Right atrium auricular region (tissue), 2 donors: ENCODE measurements around the gene OSBPL5. TPM values are rescaled to one million over a fixed set of nuclear protein-coding genes. Genes with fewer than 3 reads are reported as not detected.
"Not testable (repeated sequence)": the region's sequence is repeated elsewhere in the genome, so short reads cannot be mapped to it uniquely, and the experiment has no call there.

Experiments
- DNase-seq: peaks from one replicate; pipeline ENCODE4 v3.0.0-alpha.2; 2019; ENCODE audit warnings: low spot score
- H3K27ac ChIP-seq, 2 donors: fragments of 200-600 bp; sonication (generic); 1 replicate in 1 of 2; 2 replicates in 1 of 2; pipeline ENCODE4 v1.5.1; 2016 to 2019
- H3K27me3 ChIP-seq, 2 donors: fragments of 200-600 bp; sonication (generic); one replicate each; pipeline versions ENCODE4 v1.5.1 to v1.6.0; 2017 to 2019
- H3K36me3 ChIP-seq: fragments of 200-600 bp; sonication (generic); one replicate; pipeline ENCODE4 v1.5.1; 2016
- H3K4me1 ChIP-seq, 2 donors: fragments of 200-600 bp; sonication (generic); one replicate each; pipeline versions ENCODE4 v1.5.1 to v1.6.0; 2017 to 2019
- H3K4me3 ChIP-seq, 2 donors: fragments of 200-600 bp; sonication (generic); 1 replicate in 1 of 2; 2 replicates in 1 of 2; pipeline ENCODE4 v1.5.1; 2017 to 2019; ENCODE audit warnings: mild to moderate bottlenecking in 1 of 2, moderate library complexity in 1 of 2
- H3K9me3 ChIP-seq, 2 donors: fragments of 200-600 bp; sonication (generic); one replicate each; pipeline ENCODE4 v1.5.1; 2019
- total RNA-seq, 2 donors: library from RNA; depleted of rRNA; stranded (reverse); fragments of >200 nt; gene quantifications; one replicate each; pipeline ENCODE4 v1.1.0, GENCODE V29; 2016
- TF ChIP-seq, protein P1 (sequence below), 2 donors: fragments of 200-600 bp; sonication (generic); IDR thresholded peaks; one replicate each; pipeline ENCODE4 v1.5.1; 2019; ENCODE audit warnings: antibody characterized with exemption in 2 of 2

Gene OSBPL5
- total RNA-seq, 2 donors from 2014 or later = 11.1 to 17.8 TPM

DNA sequence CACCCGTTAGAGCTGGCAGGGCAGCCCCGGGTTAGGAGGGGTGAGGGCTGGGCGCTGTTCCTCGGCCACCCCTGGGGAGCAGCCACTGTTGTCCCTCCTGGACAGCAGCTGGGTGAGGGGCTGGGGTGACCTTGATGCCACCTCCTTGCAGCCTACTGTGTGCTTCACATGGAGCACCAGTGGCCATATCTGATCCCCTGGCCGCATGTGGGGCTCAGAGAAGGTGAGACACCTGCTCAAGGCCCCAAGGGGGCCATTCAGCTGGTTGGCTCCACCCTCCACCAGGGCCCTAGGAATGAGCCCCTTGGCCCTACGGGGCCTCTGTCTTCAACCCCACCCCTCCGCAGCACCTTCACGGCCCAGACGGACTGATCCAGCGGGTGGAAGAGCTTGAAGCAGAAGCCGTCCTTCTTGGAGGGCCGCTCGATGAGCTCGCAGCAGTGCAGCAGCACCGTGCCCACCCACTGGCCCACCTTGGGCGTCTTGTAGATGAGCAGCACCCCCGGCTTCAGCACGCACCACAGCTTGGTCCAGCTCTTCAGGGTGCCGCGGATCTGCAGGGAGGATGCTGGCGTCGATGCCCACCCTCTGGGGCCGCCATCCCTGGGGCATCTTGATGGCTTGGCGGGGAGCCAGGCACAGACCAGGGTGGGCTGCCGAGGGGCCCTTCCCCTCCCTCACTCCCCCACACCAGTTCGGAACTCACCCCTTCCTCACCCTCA lies 44.9 kb downstream of the OSBPL5 start:
- H3K36me3 ChIP-seq = peaks cover 22% of the 10 kb centered on the region

GRCh38 chr11:3119141-3119821 lies 45.8 kb downstream of the OSBPL5 start:
- TF ChIP-seq, protein P1, sequence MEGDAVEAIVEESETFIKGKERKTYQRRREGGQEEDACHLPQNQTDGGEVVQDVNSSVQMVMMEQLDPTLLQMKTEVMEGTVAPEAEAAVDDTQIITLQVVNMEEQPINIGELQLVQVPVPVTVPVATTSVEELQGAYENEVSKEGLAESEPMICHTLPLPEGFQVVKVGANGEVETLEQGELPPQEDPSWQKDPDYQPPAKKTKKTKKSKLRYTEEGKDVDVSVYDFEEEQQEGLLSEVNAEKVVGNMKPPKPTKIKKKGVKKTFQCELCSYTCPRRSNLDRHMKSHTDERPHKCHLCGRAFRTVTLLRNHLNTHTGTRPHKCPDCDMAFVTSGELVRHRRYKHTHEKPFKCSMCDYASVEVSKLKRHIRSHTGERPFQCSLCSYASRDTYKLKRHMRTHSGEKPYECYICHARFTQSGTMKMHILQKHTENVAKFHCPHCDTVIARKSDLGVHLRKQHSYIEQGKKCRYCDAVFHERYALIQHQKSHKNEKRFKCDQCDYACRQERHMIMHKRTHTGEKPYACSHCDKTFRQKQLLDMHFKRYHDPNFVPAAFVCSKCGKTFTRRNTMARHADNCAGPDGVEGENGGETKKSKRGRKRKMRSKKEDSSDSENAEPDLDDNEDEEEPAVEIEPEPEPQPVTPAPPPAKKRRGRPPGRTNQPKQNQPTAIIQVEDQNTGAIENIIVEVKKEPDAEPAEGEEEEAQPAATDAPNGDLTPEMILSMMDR (IDR thresholded peaks at IDR 0.05) = no peak
- Histone ChIP-seq H3K4me1 (peaks cover 0 to 18% of the 10 kb centered on the region in 2 donors), H3K4me3 (no peak overlapping the region), H3K9me3 (peaks cover 0 to under 1% of the 10 kb centered on the region in 2 donors), H3K27ac (no peak overlapping the region), H3K27me3 (no peaks in the 10 kb centered on the region), H3K36me3 (peaks cover 22% of the 10 kb centered on the region)
- no peak for DNase-seq

More for the DNA sequence above, 44.9 kb downstream of the OSBPL5 start:
- DNase-seq = no peak
- H3K9me3 ChIP-seq = no peaks in the 10 kb centered on the region
- H3K27me3 ChIP-seq = no peaks in the 10 kb centered on the region
- TF ChIP-seq, protein P1 (IDR thresholded peaks at IDR 0.05) = no peak
- no peak overlapping the region for H3K27ac ChIP-seq
- no peak overlapping the region for H3K4me3 ChIP-seq
- peaks cover 0 to 27% of the 10 kb centered on the region in 2 donors for H3K4me1 ChIP-seq

GRCh38 chr11:3115321-3115720 lies 49.8 kb downstream of the OSBPL5 start:
- TF ChIP-seq, protein P1 (IDR thresholded peaks at IDR 0.05) = no peak
- H3K9me3 ChIP-seq = peaks cover 0 to 3% of the 10 kb centered on the region in 2 donors
- no peaks in the 10 kb centered on the region for H3K4me1 ChIP-seq
- no peaks in the 10 kb centered on the region for H3K27me3 ChIP-seq
- H3K4me3 ChIP-seq = no peak overlapping the region
- H3K27ac ChIP-seq = no peak overlapping the region
- DNase-seq = no peak
- H3K36me3 ChIP-seq = peaks cover 10% of the 10 kb centered on the region

DNA sequence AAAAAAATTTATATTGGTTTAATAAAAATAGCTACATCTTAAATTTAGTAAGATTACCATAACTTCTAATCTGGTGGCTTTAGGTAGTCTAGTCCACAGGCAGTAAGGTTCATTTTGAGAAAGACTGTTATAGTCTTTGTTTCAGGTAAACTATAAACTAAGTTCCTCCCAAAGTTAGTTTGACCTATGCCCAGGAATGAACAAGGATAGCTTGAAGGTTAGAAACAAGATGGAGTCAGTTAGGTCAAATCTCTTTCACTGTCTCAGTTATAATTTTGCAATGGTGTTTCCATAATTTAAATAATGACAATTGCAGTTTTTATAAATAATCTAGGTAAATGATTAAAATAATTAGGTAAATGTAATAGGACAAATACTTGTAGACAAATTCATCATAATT lies 51.4 kb downstream of the OSBPL5 start:
- not testable (repeated sequence) for H3K4me1 ChIP-seq, H3K27me3 ChIP-seq, H3K9me3 ChIP-seq, H3K4me3 ChIP-seq, H3K36me3 ChIP-seq, DNase-seq, H3K27ac ChIP-seq

DNA sequence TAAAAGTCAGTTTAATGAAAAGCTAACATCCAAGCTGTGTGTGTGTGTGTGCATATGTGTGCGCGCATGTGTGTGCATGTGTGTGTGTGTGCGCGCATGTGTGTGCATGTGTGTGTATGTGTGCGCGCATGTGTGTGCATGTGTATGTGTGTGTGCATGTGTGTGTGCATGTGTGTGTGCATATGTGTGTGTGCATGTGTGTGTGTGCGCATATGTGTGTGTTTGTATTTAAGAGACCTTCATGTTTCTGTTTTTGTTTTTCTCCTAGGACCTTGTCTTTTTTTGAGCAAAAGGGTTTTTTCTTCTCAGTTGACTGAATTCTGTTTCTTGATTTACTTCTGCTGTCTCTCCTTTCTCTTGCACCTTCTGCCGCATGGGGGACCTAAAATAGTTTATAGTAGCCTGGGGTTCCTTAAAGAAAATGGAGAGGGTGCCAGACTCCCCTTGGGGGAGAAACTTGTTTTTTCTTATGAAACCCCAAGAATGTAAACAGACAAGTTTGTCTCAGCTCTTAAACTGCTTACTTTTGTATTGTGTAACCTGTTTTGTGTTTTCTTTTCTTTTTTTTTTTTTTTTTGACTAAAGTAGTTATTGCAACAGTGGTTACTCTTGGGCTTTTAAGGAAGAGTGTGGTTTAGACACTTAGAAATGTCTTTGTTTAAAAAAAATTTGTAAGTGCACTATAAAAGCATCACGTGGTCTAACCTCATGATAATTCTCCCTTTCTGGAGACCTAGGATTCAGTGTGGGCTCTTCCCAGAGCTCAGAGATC lies 53.0 kb downstream of the OSBPL5 start:
- Histone ChIP-seq H3K27ac (no peak overlapping the region), H3K27me3 (no peaks in the 10 kb centered on the region), H3K36me3 (peaks cover 7% of the 10 kb centered on the region), H3K4me1 (no peaks in the 10 kb centered on the region), H3K4me3 (no peak overlapping the region), H3K9me3 (peaks cover 0 to 3% of the 10 kb centered on the region in 2 donors)
- no peak for DNase-seq
- TF ChIP-seq, protein P1 (IDR thresholded peaks at IDR 0.05) = no peak

DNA sequence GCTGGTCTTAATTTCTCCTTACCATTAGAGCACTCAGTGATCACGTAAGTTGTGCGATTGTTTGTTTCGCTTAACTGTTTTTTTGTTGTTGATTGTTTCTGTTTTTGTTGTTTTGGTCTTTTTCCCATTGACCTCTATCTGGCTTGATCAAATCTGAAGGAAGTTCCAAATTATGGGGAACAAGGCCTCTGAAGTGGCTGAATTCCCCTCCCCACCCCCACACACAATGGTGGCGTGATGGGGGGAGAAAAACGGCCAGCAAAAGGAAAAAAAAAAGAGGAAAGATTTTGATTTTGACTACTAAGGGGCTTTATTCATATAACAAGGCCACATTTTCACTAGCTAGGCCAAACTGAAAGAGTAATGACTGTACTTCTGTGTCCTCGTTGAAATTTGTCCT lies 53.6 kb downstream of the OSBPL5 start:
- H3K27ac ChIP-seq = no peak overlapping the region
- no peaks in the 10 kb centered on the region for H3K27me3 ChIP-seq
- H3K9me3 ChIP-seq = peaks cover 0 to 3% of the 10 kb centered on the region in 2 donors
- H3K36me3 ChIP-seq = peaks cover 13% of the 10 kb centered on the region
- no peak for DNase-seq
- H3K4me3 ChIP-seq = no peak overlapping the region
- TF ChIP-seq, protein P1 (IDR thresholded peaks at IDR 0.05) = no peak
- H3K4me1 ChIP-seq = no peaks in the 10 kb centered on the region
